ENCODE measurements around the gene DNASE1L3. TPM values are rescaled to one million over a fixed set of nuclear protein-coding genes. Genes with fewer than 3 reads are reported as not detected.

DNASE1L3 gene
- total RNA-seq, 1 donor from 2014 or later: 10.0 TPM

DNA sequence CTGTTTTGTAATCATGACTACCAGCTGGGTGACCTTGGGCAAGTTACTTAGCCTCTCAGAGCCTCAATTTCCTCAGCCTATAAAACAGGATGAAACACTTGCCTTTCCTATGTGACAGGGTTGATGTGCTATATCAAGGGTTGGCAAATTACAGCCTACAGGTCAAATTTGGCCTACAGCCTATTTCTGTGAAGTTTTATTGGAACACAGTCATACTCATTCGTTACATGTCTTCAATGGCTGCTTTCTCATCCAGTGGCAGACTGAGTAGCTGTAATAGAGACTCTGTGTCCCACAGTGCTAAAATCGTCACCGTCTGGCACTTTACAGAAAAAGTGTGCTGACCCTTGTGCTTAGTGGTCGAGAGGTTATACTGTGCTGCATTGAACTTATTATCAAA is 43.4 kb upstream of the DNASE1L3 start:
- no peaks in the 10 kb centered on the region for H3K4me1 ChIP-seq
- no peak overlapping the region for H3K4me3 ChIP-seq
- H3K36me3 ChIP-seq: peaks cover 0 to 22% of the 10 kb centered on the region in 2 donors
- no peaks in the 10 kb centered on the region for H3K27me3 ChIP-seq
- intact Hi-C loops (cut with DNase I): no loop called here
- H3K9me3 ChIP-seq: no peaks in the 10 kb centered on the region
- H3K27ac ChIP-seq: no peak overlapping the region
- DNase-seq (ENCODE audit: low spot score in 2 of 2): no peak
- TF ChIP-seq, protein P1, sequence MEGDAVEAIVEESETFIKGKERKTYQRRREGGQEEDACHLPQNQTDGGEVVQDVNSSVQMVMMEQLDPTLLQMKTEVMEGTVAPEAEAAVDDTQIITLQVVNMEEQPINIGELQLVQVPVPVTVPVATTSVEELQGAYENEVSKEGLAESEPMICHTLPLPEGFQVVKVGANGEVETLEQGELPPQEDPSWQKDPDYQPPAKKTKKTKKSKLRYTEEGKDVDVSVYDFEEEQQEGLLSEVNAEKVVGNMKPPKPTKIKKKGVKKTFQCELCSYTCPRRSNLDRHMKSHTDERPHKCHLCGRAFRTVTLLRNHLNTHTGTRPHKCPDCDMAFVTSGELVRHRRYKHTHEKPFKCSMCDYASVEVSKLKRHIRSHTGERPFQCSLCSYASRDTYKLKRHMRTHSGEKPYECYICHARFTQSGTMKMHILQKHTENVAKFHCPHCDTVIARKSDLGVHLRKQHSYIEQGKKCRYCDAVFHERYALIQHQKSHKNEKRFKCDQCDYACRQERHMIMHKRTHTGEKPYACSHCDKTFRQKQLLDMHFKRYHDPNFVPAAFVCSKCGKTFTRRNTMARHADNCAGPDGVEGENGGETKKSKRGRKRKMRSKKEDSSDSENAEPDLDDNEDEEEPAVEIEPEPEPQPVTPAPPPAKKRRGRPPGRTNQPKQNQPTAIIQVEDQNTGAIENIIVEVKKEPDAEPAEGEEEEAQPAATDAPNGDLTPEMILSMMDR (IDR thresholded peaks at IDR 0.05): no peak

DNA sequence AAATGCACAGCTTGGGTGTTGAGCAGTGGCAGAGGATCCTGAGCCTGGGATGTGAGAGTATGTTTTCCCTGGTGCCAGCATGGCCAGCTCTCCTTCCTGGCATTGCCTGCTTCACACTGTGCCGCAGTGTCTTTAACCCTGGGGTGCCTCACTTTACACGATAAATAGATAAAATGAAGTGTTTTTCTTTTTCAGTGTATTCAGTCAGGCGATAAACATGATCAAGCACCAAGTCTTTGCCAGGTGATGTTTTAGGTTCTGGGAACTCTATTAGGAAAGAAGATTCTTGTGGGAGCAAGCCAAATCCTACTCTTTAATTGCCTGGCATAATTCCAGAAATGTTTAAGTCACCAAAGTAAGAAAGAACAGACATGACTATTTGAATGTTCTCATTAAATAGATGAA is 40.9 kb upstream of the DNASE1L3 start:
- Histone ChIP-seq H3K36me3 (peaks cover 0 to 4% of the 10 kb centered on the region in 2 donors), H3K9me3 (no peaks in the 10 kb centered on the region), H3K4me1 (no peaks in the 10 kb centered on the region), H3K4me3 (no peak overlapping the region), H3K27me3 (no peaks in the 10 kb centered on the region), H3K27ac (no peak overlapping the region)
- intact Hi-C loops (cut with DNase I): no loop called here
- TF ChIP-seq, protein P1 (IDR thresholded peaks at IDR 0.05): no peak
- DNase-seq (ENCODE audit: low spot score in 2 of 2): no peak

DNA sequence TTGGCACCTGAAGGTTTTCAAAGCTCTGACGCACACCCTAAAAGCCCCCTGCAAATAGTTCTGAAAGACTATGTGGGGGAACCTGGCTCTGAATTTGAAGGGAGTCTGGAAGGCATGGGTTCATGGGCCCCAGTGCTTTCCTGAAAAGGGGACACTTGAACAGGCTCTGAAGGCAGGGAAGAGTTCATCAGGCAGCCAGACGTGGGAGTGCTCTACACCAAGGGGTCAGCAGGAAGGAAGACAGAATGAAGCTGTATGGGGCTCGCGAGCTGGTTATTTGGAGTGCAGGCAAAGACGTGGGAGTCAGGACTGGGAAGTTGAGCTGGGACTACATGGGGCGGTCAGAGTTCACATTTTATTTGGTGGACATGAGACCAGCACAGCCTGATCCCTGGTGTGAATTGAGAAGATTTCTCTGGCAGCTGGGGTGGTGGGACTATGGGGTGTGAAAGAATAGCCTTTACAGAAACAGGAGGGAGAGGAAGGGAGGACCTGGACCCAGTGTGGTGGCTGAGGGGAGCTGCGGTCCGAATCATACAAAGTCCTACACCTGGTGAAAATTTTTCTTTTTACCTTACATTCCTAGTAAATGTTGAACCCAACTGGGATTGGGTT is 39.4 kb upstream of the DNASE1L3 start:
- no peak for DNase-seq (ENCODE audit: low spot score in 2 of 2)
- TF ChIP-seq, protein P1 (IDR thresholded peaks at IDR 0.05): no peak
- H3K9me3 ChIP-seq: no peaks in the 10 kb centered on the region
- no peaks in the 10 kb centered on the region for H3K27me3 ChIP-seq
- no peak overlapping the region for H3K27ac ChIP-seq
- no peaks in the 10 kb centered on the region for H3K36me3 ChIP-seq
- intact Hi-C loops (cut with DNase I): no loop called here
- H3K4me3 ChIP-seq: no peak overlapping the region
- H3K4me1 ChIP-seq: no peaks in the 10 kb centered on the region

DNA sequence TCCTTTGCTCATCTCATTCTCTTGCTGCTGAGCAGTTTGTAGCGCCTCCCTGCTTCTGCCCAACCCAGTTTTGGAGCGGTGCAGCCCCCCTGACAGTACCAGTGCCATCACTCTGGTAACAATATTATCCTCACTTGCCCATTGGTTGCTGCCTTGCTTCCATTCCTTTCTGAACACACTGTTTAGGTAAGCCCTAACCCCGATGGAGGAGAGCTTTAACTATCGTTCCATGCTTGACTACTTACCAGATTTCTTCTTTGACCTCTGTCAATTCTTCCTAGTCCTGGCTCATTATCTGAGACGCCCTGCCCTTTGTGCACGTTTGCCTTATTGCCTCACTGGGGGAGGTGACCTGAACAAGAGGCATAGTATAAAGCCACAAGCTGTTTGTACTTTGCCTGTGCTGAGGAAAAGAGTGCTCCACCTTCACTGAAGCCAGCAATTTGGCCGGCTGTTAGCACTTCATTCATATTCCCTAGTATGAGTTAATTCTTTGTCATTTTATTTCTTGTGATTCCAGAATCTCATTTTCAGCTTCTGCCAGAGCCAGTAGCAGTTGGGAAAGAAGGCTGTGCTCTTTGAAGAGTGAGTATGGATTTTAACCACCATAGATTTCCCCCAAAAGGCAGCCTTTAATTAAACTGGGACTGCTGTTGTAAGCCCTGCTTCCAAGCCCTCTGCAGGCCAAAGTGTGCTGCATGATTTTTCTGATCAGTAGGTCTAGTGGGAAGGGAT is 38.8 kb upstream of the DNASE1L3 start:
- no peak overlapping the region for H3K4me3 ChIP-seq
- intact Hi-C loops (cut with DNase I): no loop called here
- TF ChIP-seq, protein P1 (IDR thresholded peaks at IDR 0.05): no peak
- DNase-seq (ENCODE audit: low spot score in 2 of 2): no peak
- H3K4me1 ChIP-seq: no peaks in the 10 kb centered on the region
- no peaks in the 10 kb centered on the region for H3K27me3 ChIP-seq
- no peaks in the 10 kb centered on the region for H3K36me3 ChIP-seq
- H3K27ac ChIP-seq: no peak overlapping the region
- H3K9me3 ChIP-seq: no peaks in the 10 kb centered on the region

DNA sequence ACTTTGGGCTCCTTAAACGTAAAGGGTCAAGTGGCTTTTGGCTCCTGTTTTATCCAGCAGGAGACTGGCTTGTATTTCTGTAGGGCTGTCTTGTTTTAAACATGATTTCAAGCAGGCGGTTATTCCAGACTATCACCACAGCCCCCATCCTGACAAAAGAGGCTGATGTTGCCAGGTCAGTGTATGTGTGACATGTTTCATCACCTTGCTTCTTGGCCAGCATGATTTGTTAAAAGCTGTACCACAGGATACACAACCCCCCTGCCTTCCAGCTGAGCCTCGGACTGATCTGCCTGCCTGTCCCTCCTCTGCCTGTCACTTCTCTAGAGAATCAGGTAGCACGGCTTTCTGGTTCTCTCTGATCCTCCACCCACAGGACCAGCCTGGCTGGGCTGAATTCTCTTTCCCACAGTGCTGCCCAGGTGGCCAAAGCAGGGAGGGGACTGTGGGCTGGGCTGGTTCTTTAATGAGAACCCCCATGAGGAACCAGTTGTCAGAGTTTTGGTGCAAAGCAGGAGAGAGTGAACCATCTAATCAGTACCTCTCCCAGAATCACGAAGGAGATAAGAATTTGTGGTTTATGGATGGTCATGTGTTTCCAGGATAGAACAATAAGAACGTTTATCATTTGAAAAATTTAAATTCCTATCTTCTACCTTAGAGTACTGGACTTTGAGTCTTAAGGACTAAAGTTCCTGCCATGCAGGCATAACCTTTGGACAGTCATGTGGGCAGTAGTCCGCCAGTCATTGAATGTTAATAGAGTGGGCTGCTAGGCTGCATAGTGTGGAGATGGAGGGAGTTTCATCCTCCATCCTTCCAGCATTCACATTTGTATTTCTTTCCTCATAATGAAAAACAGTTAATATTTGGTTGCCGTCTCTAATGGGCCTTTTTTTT is 35.6 kb upstream of the DNASE1L3 start:
- H3K4me3 ChIP-seq: no peak overlapping the region
- H3K27me3 ChIP-seq: no peaks in the 10 kb centered on the region
- no peaks in the 10 kb centered on the region for H3K36me3 ChIP-seq
- no peaks in the 10 kb centered on the region for H3K4me1 ChIP-seq
- no peak for DNase-seq (ENCODE audit: low spot score in 2 of 2)
- H3K9me3 ChIP-seq: no peaks in the 10 kb centered on the region
- H3K27ac ChIP-seq: no peak overlapping the region
- TF ChIP-seq, protein P1 (IDR thresholded peaks at IDR 0.05): no peak
- intact Hi-C loops (cut with DNase I): no loop called here

Measured in ascending aorta (tissue), 2 donors.